Parathyroid adenoma (tissue), 2 donors: ENCODE results near the gene ITPR2.

Experiments
- H2AFZ ChIP-seq: fragments of 300-600 bp; sonication (generic); one replicate; pipeline ENCODE4 v1.7.0; 2017; ENCODE audit warnings: antibody characterized with exemption, mild to moderate bottlenecking
- H3K27ac ChIP-seq: fragments of 300-600 bp; sonication (generic); one replicate; pipeline ENCODE4 v1.7.0; 2017
- H3K27me3 ChIP-seq: fragments of 300-600 bp; sonication (generic); one replicate; pipeline ENCODE4 v1.7.0; 2017; ENCODE audit warnings: low read length; ENCODE audit not compliant: control insufficient read depth, insufficient read depth
- H3K36me3 ChIP-seq: fragments of 300-600 bp; sonication (generic); one replicate; pipeline ENCODE4 v1.7.0; 2017; ENCODE audit warnings: low read length; ENCODE audit not compliant: control insufficient read depth, insufficient read depth
- H3K4me1 ChIP-seq: fragments of 300-600 bp; sonication (generic); one replicate; pipeline ENCODE4 v1.7.0; 2017; ENCODE audit warnings: control low read depth
- H3K4me2 ChIP-seq: fragments of 300-600 bp; sonication (generic); one replicate; pipeline ENCODE4 v1.7.0; 2017; ENCODE audit warnings: low read length
- H3K4me3 ChIP-seq: fragments of 300-600 bp; sonication (generic); one replicate; pipeline ENCODE4 v1.7.0; 2017; ENCODE audit warnings: low read depth, low read length
- H3K79me2 ChIP-seq: fragments of 300-600 bp; sonication (generic); one replicate; pipeline ENCODE4 v1.7.0; 2017; ENCODE audit warnings: control low read depth
- H3K9ac ChIP-seq: fragments of 300-600 bp; sonication (generic); one replicate; pipeline ENCODE4 v1.7.0; 2017; ENCODE audit warnings: mild to moderate bottlenecking
- H3K9me3 ChIP-seq: fragments of 300-600 bp; sonication (generic); one replicate; pipeline ENCODE4 v1.7.0; 2017; ENCODE audit warnings: low read length; ENCODE audit not compliant: control insufficient read depth
- TF ChIP-seq, protein P1 (sequence below): fragments of 300-600 bp; sonication (generic); IDR thresholded peaks from one replicate; pipeline ENCODE4 v1.7.0; 2017; ENCODE audit warnings: antibody characterized with exemption, mild to moderate bottlenecking
- donor health status: primary hyperparathyroidism.

Gene ITPR2

GRCh38 chr12:26701604-26702215 is 131.3 kb downstream of the ITPR2 start:
- TF ChIP-seq, protein P1, sequence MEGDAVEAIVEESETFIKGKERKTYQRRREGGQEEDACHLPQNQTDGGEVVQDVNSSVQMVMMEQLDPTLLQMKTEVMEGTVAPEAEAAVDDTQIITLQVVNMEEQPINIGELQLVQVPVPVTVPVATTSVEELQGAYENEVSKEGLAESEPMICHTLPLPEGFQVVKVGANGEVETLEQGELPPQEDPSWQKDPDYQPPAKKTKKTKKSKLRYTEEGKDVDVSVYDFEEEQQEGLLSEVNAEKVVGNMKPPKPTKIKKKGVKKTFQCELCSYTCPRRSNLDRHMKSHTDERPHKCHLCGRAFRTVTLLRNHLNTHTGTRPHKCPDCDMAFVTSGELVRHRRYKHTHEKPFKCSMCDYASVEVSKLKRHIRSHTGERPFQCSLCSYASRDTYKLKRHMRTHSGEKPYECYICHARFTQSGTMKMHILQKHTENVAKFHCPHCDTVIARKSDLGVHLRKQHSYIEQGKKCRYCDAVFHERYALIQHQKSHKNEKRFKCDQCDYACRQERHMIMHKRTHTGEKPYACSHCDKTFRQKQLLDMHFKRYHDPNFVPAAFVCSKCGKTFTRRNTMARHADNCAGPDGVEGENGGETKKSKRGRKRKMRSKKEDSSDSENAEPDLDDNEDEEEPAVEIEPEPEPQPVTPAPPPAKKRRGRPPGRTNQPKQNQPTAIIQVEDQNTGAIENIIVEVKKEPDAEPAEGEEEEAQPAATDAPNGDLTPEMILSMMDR: peak; percentile 52
- Histone ChIP-seq H3K9me3 (no peaks in the 10 kb centered on the region), H3K4me2 (no peak overlapping the region), H3K4me3 (no peak overlapping the region), H3K9ac (no peak overlapping the region), H3K4me1 (no peaks in the 10 kb centered on the region), H3K36me3 (no peaks in the 10 kb centered on the region), H3K27me3 (no peaks in the 10 kb centered on the region), H3K27ac (no peak overlapping the region), H3K79me2 (no peaks in the 10 kb centered on the region), H2AFZ (no peak overlapping the region)

GRCh38 chr12:26700430-26700829 is 132.6 kb downstream of the ITPR2 start:
- H3K79me2 ChIP-seq: no peaks in the 10 kb centered on the region
- no peak overlapping the region for H3K4me3 ChIP-seq
- H3K9me3 ChIP-seq: no peaks in the 10 kb centered on the region
- H3K9ac ChIP-seq: no peak overlapping the region
- H2AFZ ChIP-seq: no peak overlapping the region
- TF ChIP-seq, protein P1: no peak
- H3K27ac ChIP-seq: no peak overlapping the region
- no peaks in the 10 kb centered on the region for H3K36me3 ChIP-seq
- H3K27me3 ChIP-seq: no peaks in the 10 kb centered on the region
- H3K4me2 ChIP-seq: no peak overlapping the region
- no peaks in the 10 kb centered on the region for H3K4me1 ChIP-seq

DNA sequence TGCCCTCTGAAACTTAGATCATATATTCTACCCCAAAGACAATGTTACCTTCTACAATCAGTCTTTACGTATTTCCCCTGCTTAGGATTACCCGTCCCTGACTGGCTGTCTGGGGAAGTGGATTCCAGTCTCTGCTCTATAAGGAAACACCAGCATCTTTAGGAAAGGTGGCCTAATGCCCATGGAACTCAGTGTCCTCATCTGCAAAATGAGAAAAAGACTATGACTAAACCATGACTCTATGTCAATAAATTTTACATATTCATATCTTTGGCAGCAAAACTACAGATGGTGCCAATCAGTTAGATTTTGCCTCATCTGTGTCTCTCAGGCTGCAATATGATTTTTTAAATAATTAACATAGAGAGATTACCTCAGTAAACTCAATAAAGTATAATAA is 133.8 kb downstream of the ITPR2 start:
- H3K27me3 ChIP-seq: no peaks in the 10 kb centered on the region
- no peaks in the 10 kb centered on the region for H3K4me1 ChIP-seq
- no peaks in the 10 kb centered on the region for H3K79me2 ChIP-seq
- no peaks in the 10 kb centered on the region for H3K36me3 ChIP-seq
- H3K9me3 ChIP-seq: no peaks in the 10 kb centered on the region
- no peak overlapping the region for H3K4me3 ChIP-seq
- TF ChIP-seq, protein P1: no peak
- H2AFZ ChIP-seq: no peak overlapping the region
- no peak overlapping the region for H3K27ac ChIP-seq
- no peak overlapping the region for H3K9ac ChIP-seq
- no peak overlapping the region for H3K4me2 ChIP-seq

- TF ChIP-seq, protein P1: no peak
- Histone ChIP-seq H3K4me3 (no peak overlapping the region), H3K27me3 (no peaks in the 10 kb centered on the region), H3K27ac (no peak overlapping the region), H2AFZ (no peak overlapping the region), H3K4me2 (no peak overlapping the region), H3K36me3 (no peaks in the 10 kb centered on the region), H3K9me3 (no peaks in the 10 kb centered on the region), H3K9ac (no peak overlapping the region), H3K4me1 (no peaks in the 10 kb centered on the region), H3K79me2 (no peaks in the 10 kb centered on the region)
Measured at GRCh38 chr12:26698186-26698585, 134.8 kb downstream of the ITPR2 start.

- no peak overlapping the region for H3K27ac ChIP-seq
- H3K4me2 ChIP-seq: no peak overlapping the region
- H3K4me3 ChIP-seq: no peak overlapping the region
- no peaks in the 10 kb centered on the region for H3K27me3 ChIP-seq
- H3K36me3 ChIP-seq: no peaks in the 10 kb centered on the region
- no peaks in the 10 kb centered on the region for H3K9me3 ChIP-seq
- H3K79me2 ChIP-seq: no peaks in the 10 kb centered on the region
- H3K9ac ChIP-seq: no peak overlapping the region
- TF ChIP-seq, protein P1: no peak
- no peak overlapping the region for H2AFZ ChIP-seq
- no peaks in the 10 kb centered on the region for H3K4me1 ChIP-seq
Measured at GRCh38 chr12:26697217-26697616, 135.8 kb downstream of the ITPR2 start.
